KG1 (cell line): Measurements from ENCODE around the gene MVD.

Source experiments
- DNase-seq: peaks from one replicate; lab custom pipeline; 2025; lab: John Stamatoyannopoulos, UW

The MVD gene

GRCh38 chr16:88606148-88606757, 56.6 kb downstream of the MVD start:
- DNase-seq, result no peak

GRCh38 chr16:88605186-88606147, 57.4 kb downstream of the MVD start:
- no peak for DNase-seq

GRCh38 chr16:88602091-88602490, 60.8 kb downstream of the MVD start:
- no peak for DNase-seq
